Nephron (organoid): ENCODE measurements around the gene IFT57.

Experiments used
- H3K27ac Mint-ChIP-seq, 3 experiments: 2 replicates each; pipeline ENCODE4 v1.8.0; 2020; ENCODE audit warnings: mixed read lengths in 3 of 3, mild to moderate bottlenecking in 2 of 3, moderate library complexity in 1 of 3
- H3K27me3 Mint-ChIP-seq: 2 replicates; pipeline ENCODE4 v1.8.0; 2021; ENCODE audit warnings: low read depth, mild to moderate bottlenecking, moderate library complexity, mixed read lengths
- H3K36me3 Mint-ChIP-seq: 2 replicates; pipeline ENCODE4 v1.8.0; 2020; ENCODE audit warnings: low read depth, mixed read lengths
- H3K4me1 Mint-ChIP-seq: 2 replicates; pipeline ENCODE4 v1.8.0; 2020; ENCODE audit warnings: mixed read lengths
- H3K4me3 Mint-ChIP-seq, 3 experiments: 2 replicates each; pipeline ENCODE4 v1.8.0; 2020; ENCODE audit warnings: mild to moderate bottlenecking in 3 of 3, mixed read lengths in 3 of 3, moderate library complexity in 2 of 3
- H3K9me3 Mint-ChIP-seq: 2 replicates; pipeline ENCODE4 v1.8.0; 2020; ENCODE audit warnings: mixed read lengths
- CTCF ChIP-seq, 3 experiments: fragments of 200-600 bp; sonication (generic); IDR thresholded peaks; one replicate each; pipeline ENCODE4 v1.5.0; 2021; ENCODE audit warnings: antibody characterized with exemption in 3 of 3; ENCODE audit not compliant: unreplicated experiment in 3 of 3

Gene IFT57

DNA sequence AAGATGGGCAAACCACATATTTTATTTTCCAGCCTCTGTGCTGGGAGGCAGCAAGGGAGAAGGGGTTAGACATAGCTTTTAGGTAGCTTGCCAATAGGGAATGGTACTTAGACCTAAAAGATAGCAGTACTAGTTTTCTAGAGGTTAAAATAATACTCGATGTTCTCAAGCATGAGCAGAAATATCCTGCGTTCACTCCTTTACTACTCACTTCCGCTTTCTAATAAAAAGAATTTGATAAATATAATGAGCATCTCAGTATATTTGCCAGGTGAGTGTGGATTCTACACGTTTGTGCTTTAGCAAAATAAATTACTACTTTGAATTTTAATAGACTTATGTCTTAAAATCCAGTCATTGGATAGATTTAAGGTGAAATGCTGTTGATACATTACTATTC, 92.0 kb downstream of the IFT57 start:
- Mint-ChIP-seq H3K36me3 (no peaks in the 10 kb centered on the region), H3K9me3 (no peaks in the 10 kb centered on the region), H3K4me3 (no peak overlapping the region), H3K27ac (no peak overlapping the region), H3K4me1 (peaks cover 25% of the 10 kb centered on the region), H3K27me3 (no peaks in the 10 kb centered on the region)
- no peak for TF ChIP-seq CTCF (IDR thresholded peaks at IDR 0.05; ENCODE audit: unreplicated experiment in 3 of 3)

- no peak for TF ChIP-seq CTCF (IDR thresholded peaks at IDR 0.05; ENCODE audit: unreplicated experiment in 3 of 3)
- no peak overlapping the region for H3K27ac Mint-ChIP-seq
- no peak overlapping the region for H3K4me3 Mint-ChIP-seq
- H3K27me3 Mint-ChIP-seq = no peaks in the 10 kb centered on the region
- no peaks in the 10 kb centered on the region for H3K36me3 Mint-ChIP-seq
- H3K9me3 Mint-ChIP-seq = no peaks in the 10 kb centered on the region
- H3K4me1 Mint-ChIP-seq = peaks cover 18% of the 10 kb centered on the region
Observed at GRCh38 chr3:108127301-108127988, 94.8 kb downstream of the IFT57 start.

DNA sequence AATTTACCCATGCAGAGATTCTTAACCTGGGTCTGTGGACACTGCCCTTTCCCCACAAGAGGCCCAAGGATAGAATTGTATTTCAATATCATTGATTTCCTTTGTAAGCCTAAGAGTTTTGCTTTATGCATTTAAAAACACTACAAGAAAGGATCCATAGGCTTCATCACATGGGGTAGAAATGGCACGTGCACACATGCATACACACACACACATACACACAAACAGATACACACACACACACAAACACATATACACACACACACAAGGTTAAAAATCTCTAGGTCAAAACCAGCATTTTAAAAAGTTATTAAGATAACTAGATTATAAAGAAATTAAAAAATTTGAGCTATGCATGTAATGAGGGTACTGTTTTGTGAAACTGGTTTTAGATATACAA, 95.9 kb downstream of the IFT57 start:
- H3K4me3 Mint-ChIP-seq = no peak overlapping the region
- peaks cover 8% of the 10 kb centered on the region for H3K4me1 Mint-ChIP-seq
- no peaks in the 10 kb centered on the region for H3K36me3 Mint-ChIP-seq
- H3K9me3 Mint-ChIP-seq = no peaks in the 10 kb centered on the region
- H3K27me3 Mint-ChIP-seq = no peaks in the 10 kb centered on the region
- no peak overlapping the region for H3K27ac Mint-ChIP-seq
- TF ChIP-seq CTCF (IDR thresholded peaks at IDR 0.05; ENCODE audit: unreplicated experiment in 3 of 3) = no peak

DNA sequence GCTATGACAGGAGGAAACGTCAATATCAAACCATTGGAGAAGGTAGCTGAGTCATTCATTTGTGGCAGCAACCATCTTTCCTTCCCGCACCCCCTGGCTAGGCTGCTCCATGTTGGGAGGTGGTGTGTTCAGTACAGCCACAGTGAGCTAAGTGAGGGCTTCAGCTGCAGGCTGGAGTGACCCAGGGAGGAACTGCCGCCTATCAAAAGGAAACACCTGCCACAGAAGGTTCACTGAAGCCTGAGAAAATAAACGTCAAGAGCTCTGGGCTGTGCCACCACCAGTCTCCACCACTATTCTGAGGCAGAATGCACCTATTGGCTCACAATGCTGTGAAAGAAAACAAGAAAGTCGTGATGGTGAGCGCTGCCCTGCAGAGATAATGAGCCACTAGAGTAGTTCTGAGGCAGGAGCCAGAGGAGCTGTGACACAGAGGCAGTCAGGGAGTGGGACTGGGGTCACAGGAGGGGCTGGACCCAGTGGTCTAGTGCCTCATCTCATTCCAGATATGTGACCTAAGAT, 96.6 kb downstream of the IFT57 start:
- H3K9me3 Mint-ChIP-seq = no peaks in the 10 kb centered on the region
- TF ChIP-seq CTCF (IDR thresholded peaks at IDR 0.05; ENCODE audit: unreplicated experiment in 3 of 3) = no peak
- H3K4me3 Mint-ChIP-seq = no peak overlapping the region
- no peak overlapping the region for H3K27ac Mint-ChIP-seq
- H3K27me3 Mint-ChIP-seq = no peaks in the 10 kb centered on the region
- H3K36me3 Mint-ChIP-seq = no peaks in the 10 kb centered on the region
- peaks cover under 1% of the 10 kb centered on the region for H3K4me1 Mint-ChIP-seq

DNA sequence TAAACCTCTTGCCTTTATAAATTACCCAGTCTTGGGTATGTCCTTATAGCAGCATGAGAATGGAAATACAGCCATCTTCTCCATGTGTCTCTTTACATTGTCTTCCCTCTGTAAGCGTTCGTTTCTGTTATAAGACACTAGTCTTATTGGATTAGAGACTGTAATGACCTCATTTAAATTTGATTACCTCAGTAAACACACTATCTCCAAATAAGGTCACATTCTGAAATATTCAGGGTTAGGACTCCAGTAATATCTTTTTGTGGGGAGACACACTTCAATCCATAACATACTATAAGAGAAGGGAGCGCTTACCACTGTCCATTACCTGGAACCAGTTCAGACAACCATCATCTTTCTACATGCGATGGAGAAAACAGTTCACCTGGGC, 97.1 kb downstream of the IFT57 start:
- no peaks in the 10 kb centered on the region for H3K36me3 Mint-ChIP-seq
- no peak for TF ChIP-seq CTCF (IDR thresholded peaks at IDR 0.05; ENCODE audit: unreplicated experiment in 3 of 3)
- H3K9me3 Mint-ChIP-seq = no peaks in the 10 kb centered on the region

More for the DNA sequence above, 97.1 kb downstream of the IFT57 start:
- Mint-ChIP-seq H3K4me3 (no peak overlapping the region), H3K27ac (no peak overlapping the region), H3K27me3 (no peaks in the 10 kb centered on the region), H3K4me1 (no peaks in the 10 kb centered on the region)
